HEK293T (cell line): ENCODE data around the gene SP7.

ENCODE experiments used
- CTCF ChIA-PET: fragments of 350-600 bp; formaldehyde crosslinking; extraction: SDS; loops from one replicate; lab custom pipeline; 2021; ENCODE audit warnings: antibody characterized with exemption, inconsistent platforms; lab: Yijun Ruan, JAX
- POLR2A ChIA-PET: fragments of 350-600 bp; formaldehyde crosslinking; extraction: SDS; loops from one replicate; lab custom pipeline; 2020; ENCODE audit warnings: antibody characterized with exemption, inconsistent platforms; lab: Yijun Ruan, JAX
- DNase-seq: peaks from one replicate; pipeline ENCODE4 v3.0.0; 2012; ENCODE audit warnings: mixed read lengths; ENCODE audit errors: extremely low spot score
- ARNT ChIP-seq: fragments of 450-650 bp; IDR thresholded peaks from 2 replicates; pipeline ENCODE4 v1.6.1; 2017; ENCODE audit warnings: mild to moderate bottlenecking
- BHLHE40 ChIP-seq: fragments of 450-650 bp; IDR thresholded peaks from 2 replicates; pipeline ENCODE4 v1.6.1; 2016; ENCODE audit warnings: mild to moderate bottlenecking, moderate library complexity, borderline replicate concordance
- CTBP1 ChIP-seq: fragments of 450-650 bp; IDR thresholded peaks from 2 replicates; pipeline ENCODE4 v1.6.1; 2016; ENCODE audit warnings: borderline replicate concordance
- ELF4 ChIP-seq: fragments of 450-650 bp; IDR thresholded peaks from 2 replicates; pipeline ENCODE4 v1.6.1; 2017; ENCODE audit warnings: antibody characterized with exemption
- FOXK2 ChIP-seq: fragments of 450-650 bp; IDR thresholded peaks from 2 replicates; pipeline ENCODE4 v1.6.1; 2016; ENCODE audit warnings: mild to moderate bottlenecking
- FOXM1 ChIP-seq: fragments of 450-650 bp; IDR thresholded peaks from 2 replicates; pipeline ENCODE4 v1.6.1; 2017; ENCODE audit warnings: mild to moderate bottlenecking, borderline replicate concordance
- HDGF ChIP-seq: fragments of 450-650 bp; IDR thresholded peaks from 2 replicates; pipeline ENCODE4 v1.6.1; 2017; ENCODE audit warnings: antibody characterized with exemption, borderline replicate concordance
- L3MBTL2 ChIP-seq: fragments of 450-650 bp; conservative IDR thresholded peaks from 2 replicates; pipeline ENCODE4 v1.6.1; 2016; ENCODE audit warnings: mild to moderate bottlenecking
- LEF1 ChIP-seq: fragments of 450-650 bp; IDR thresholded peaks from 2 replicates; pipeline ENCODE4 v1.6.1; 2017; ENCODE audit warnings: mild to moderate bottlenecking, borderline replicate concordance
- NFRKB ChIP-seq: fragments of 450-650 bp; IDR thresholded peaks from 2 replicates; pipeline ENCODE4 v1.6.1; 2016; ENCODE audit warnings: mild to moderate bottlenecking, moderate library complexity
- SP1 ChIP-seq: fragments of 450-650 bp; IDR thresholded peaks from 2 replicates; pipeline ENCODE4 v1.6.1; 2017
- SUZ12 ChIP-seq: fragments of 450-650 bp; IDR thresholded peaks from 2 replicates; pipeline ENCODE4 v1.6.1; 2016; ENCODE audit warnings: mild to moderate bottlenecking
- TARDBP ChIP-seq: fragments of 450-650 bp; IDR thresholded peaks from 2 replicates; pipeline ENCODE4 v1.6.1; 2016
- ZNF384 ChIP-seq: fragments of 450-650 bp; IDR thresholded peaks from 2 replicates; pipeline ENCODE4 v1.6.1; 2016
- TF ChIP-seq, protein P1 (sequence below): fragments of 450-650 bp; IDR thresholded peaks from 2 replicates; pipeline ENCODE4 v1.6.1; 2016

The SP7 gene

DNA sequence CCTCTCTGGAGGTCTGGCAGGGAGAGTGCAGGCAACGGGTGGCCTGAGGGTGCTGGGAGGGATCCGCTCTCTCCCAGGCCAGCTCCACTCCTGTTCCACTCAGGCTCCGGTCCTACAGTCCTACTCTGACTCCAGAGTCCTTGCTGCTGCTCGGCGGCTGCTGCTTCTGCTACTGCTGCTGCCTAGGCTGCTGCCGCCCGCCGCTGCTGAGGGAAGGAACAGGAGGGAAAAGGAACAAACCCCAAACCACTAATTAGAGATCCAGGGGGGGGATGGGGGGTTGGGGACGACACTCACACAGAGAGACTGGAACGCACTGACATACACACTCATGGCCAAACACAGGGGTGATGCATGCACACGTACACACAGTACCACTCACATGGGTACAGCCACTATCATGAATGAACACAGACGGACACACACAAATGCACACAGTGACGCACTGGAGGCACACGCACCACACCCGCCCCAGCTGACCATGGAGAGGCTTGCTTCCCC, at the start of gene SP7:
TSS of gene SP7 (minus strand) at position 174 of the 501 bp plus-strand sequence. CDS start 708 bp downstream, outside the sequence.
- DNase-seq = no peak
- CTCF ChIA-PET = interaction anchor here (0.7 to 1.3 kb wide), 2 partner anchors 15 to 85 kb away, joined by 4 read pairs; partner anchors contain the start of gene AAAS
- POLR2A ChIA-PET = interaction anchor here (0.7 to 2.3 kb wide), 4 partner anchors 8 to 168 kb away, joined by 3 to 10 read pairs (median 3); no protein-coding TSS in a partner anchor

DNA sequence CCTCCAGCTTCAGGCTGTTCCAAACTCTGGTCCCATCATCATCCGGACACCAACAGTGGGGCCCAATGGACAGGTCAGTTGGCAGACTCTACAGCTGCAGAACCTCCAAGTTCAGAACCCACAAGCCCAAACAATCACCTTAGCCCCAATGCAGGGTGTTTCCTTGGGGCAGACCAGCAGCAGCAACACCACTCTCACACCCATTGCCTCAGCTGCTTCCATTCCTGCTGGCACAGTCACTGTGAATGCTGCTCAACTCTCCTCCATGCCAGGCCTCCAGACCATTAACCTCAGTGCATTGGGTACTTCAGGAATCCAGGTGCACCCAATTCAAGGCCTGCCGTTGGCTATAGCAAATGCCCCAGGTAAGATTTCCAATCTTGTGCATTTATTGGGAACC, 47.1 kb upstream of the SP7 start:
- ChIA-PET POLR2A (interaction anchor here (1.5 to 2.1 kb wide), 2 partner anchors 62 to 118 kb away, joined by 4 to 9 read pairs; partner anchors contain the start of genes AAAS and TARBP2), CTCF (interaction anchor here (0.9 to 3.7 kb wide), 5 partner anchors 31 to 62 kb away, joined by 3 to 17 read pairs (median 5); no protein-coding TSS in a partner anchor)
- DNase-seq = no peak
- TF ChIP-seq HDGF (no peak), L3MBTL2 (no peak), CTBP1 (no peak)

More for the DNA sequence above, at the start of gene SP7:
- no peak for TF ChIP-seq CTBP1
- TF ChIP-seq NFRKB = no peak
- no peak for TF ChIP-seq SP1
- no peak for TF ChIP-seq L3MBTL2
- TF ChIP-seq LEF1 = no peak
- TF ChIP-seq ZNF384 = no peak

DNA sequence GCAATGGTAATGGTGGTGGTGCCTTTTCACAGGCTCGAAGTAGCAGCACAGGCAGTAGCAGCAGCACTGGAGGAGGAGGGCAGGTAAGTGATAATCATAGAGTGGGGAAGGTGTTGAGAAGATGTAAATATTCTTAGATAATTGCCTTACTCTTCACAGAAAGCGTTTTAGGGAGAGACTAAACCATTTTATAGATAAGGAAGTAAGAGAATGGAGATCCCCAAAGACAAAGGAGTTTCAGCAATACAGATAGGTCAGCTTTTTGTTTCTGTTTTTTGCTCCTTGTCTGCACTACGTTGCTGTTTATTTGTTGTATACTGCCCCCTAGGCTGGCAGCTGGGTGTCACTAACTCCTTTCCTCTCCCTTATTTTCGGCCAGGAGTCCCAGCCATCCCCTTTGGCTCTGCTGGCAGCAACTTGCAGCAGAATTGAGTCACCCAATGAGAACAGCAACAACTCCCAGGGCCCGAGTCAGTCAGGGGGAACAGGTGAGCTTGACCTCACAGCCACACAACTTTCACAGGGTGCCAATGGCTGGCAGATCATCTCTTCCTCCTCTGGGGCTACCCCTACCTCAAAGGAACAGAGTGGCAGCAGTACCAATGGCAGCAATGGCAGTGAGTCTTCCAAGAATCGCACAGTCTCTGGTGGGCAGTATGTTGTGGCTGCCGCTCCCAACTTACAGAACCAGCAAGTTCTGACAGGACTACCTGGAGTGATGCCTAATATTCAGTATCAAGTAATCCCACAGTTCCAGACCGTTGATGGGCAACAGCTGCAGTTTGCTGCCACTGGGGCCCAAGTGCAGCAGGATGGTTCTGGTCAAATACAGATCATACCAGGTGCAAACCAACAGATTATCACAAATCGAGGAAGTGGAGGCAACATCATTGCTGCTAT, 45.8 kb upstream of the SP7 start:
- no peak for TF ChIP-seq FOXM1
- TF ChIP-seq SUZ12 = no peak
- no peak for TF ChIP-seq TARDBP
- no peak for TF ChIP-seq LEF1
- 0 out of 2 replicates have a peak, but pooled peaks have one; percentile 63 for TF ChIP-seq HDGF
- TF ChIP-seq BHLHE40 = no peak
- TF ChIP-seq L3MBTL2 = no peak
- TF ChIP-seq ARNT = no peak
- POLR2A ChIA-PET = interaction anchor here (0.7 to 2.1 kb wide), 7 partner anchors 8 to 123 kb away, joined by 3 to 9 read pairs (median 3); partner anchors contain the start of genes AAAS and TARBP2
- DNase-seq = no peak
- CTCF ChIA-PET = interaction anchor here (0.6 to 3.7 kb wide), 6 partner anchors 15 to 375 kb away, joined by 3 to 17 read pairs (median 4); no protein-coding TSS in a partner anchor

DNA sequence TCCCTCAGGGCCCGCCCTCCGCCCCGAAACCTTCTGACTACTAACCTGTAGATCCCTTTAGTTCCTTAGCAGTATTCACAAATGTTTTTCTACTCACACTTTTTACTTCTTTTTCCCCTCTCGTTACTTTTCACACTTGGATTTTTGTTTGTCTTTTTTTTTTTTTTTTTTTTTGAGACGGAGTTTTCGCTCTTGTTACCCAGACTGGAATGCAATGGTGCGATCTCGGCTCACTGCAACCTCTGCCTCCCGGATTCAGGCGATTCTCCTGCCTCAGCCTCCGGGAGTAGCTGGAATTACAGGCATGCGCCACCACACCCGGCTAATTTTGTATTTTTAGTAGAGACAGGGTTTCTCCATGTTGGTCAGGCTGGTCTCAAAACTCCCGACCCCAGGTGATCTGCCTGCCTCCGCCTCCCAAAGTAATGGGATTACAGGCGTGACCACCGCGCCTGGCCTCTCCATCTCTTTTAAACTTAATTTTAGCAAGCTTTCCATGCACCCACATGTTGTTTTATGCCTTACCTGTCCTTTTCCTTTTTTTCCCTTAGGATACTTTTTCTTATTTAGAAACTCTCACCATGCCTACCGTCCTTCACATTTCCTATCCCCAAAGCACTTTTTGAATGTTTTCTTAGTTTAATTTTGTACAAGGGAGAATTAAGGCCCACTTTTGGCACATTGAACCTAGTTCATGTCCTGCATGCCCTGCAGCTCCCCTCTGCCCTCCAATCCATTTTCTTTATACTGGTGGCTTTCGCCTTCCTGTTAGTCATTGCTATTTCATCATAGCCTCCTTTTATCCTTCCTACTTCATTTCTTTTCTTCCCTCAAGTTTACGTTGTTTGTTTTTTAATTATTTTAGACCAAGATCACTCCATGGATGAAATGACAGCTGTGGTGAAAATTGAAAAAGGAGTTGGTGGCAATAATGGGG, 44.9 kb upstream of the SP7 start:
- no peak for DNase-seq
- ChIA-PET CTCF (interaction anchor here (0.6 to 3.7 kb wide), 7 partner anchors 11 to 374 kb away, joined by 3 to 17 read pairs (median 4); no protein-coding TSS in a partner anchor), POLR2A (interaction anchor here (0.7 to 1.4 kb wide), 5 partner anchors 9 to 124 kb away, joined by 3 to 5 read pairs (median 3); partner anchors contain the start of gene AAAS)

DNA sequence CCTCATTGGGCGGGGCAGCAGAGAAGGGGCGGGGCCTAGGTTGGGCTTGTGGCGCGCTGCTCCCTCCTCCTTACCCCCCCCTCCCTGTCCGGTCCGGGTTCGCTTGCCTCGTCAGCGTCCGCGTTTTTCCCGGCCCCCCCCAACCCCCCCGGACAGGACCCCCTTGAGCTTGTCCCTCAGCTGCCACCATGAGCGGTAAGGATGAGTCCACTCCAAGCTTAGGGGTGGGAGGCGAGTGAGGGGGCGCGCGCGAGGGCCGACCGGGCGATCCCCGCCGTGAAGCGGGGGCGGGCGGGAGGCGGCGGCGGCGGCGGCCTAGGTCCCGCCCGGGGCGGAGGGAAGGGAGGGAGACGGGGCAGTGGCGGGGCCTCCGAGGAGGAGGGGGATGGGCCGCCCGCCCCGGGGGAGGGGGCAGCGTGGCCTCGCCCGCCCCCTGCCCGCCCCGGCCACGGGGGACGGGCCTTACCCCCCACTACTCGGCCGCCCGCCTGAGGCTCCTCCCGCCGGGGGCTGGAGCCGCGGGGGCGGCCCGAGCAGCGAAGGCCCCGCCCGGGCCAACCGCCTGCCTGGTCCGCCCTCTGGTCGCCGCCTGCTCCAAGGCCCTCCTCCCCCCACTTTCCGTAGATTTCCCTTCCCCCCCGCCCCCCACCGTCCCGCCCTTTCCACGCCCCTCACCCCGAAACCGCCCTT, 44.1 kb upstream of the SP7 start, which contains the start of gene SP1:
TSS of gene SP1 (plus strand) at position 73 of the 690 bp plus-strand sequence. CDS start at position 189, 116 bp downstream.
- peak; percentile 90 for DNase-seq
- peak; percentile 78 for TF ChIP-seq FOXM1
- no peak for TF ChIP-seq NFRKB
- ChIA-PET POLR2A (interaction anchor here (0.9 to 2.9 kb wide), 23 partner anchors 8 to 301 kb away, joined by 3 to 32 read pairs (median 9); partner anchors contain the start of genes AAAS, CSAD, ESPL1 and PFDN5), CTCF (interaction anchor here (0.7 to 3.7 kb wide), 8 partner anchors 10 to 57 kb away, joined by 3 to 17 read pairs (median 5); no protein-coding TSS in a partner anchor)

More for the DNA sequence above, 44.9 kb upstream of the SP7 start:
- TF ChIP-seq ZNF384 (peak; percentile 93), L3MBTL2 (no peak), SP1 (peak; percentile 34; the same call in 1 of the 2 replicates), TARDBP (no peak), FOXK2 (no peak), HDGF (no peak)

DNA sequence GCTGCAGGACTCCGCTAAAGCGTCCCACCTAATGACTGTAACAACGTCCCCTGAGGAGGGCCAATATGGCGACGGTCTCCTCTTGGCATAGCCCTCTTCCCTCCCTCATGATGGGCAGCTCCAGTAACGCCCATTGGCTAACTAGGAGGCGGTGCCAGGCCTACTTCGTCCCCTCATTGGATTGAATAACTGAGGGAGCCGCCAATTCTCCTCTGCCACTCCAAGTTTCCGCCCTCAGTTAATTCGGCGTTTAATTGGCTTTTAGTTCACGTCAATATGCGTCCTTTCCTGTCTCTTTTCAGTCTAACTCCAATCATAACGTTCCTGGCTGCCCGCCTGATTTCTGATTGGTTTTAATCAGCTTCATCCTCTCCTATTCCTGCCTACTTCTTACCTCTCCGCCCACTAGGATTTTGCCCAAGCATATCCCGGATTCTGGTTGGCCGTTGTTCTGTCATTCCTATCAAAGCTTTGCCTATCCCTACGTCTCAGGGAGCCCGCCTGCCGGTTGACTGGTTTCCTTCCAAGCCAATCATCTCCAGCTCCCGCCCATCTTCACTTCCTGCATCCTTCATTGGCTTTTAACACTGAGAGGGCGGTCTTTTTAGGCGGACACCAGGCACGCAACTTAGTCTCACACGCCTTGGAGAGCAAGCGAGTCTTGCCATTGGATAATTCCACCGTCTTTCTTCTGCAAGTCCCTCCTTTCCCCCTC, 43.4 kb upstream of the SP7 start:
- DNase-seq = peak; percentile 89
- ChIA-PET POLR2A (interaction anchor here (0.6 to 2.9 kb wide), 37 partner anchors 9 to 372 kb away, joined by 3 to 32 read pairs (median 5); partner anchors contain the start of genes AAAS, CSAD, ESPL1 and PFDN5), CTCF (interaction anchor here (0.6 to 2.7 kb wide), 7 partner anchors 22 to 122 kb away, joined by 3 to 17 read pairs (median 6); partner anchors contain the start of genes AAAS and TARBP2)
- TF ChIP-seq NFRKB (no peak), ARNT (no peak), ELF4 (peak; percentile 60), SP1 (peak; percentile 95)
- TF ChIP-seq, protein P1, sequence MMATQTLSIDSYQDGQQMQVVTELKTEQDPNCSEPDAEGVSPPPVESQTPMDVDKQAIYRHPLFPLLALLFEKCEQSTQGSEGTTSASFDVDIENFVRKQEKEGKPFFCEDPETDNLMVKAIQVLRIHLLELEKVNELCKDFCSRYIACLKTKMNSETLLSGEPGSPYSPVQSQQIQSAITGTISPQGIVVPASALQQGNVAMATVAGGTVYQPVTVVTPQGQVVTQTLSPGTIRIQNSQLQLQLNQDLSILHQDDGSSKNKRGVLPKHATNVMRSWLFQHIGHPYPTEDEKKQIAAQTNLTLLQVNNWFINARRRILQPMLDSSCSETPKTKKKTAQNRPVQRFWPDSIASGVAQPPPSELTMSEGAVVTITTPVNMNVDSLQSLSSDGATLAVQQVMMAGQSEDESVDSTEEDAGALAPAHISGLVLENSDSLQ = peak; percentile 100
